Karpas-422 (cell line): ENCODE results near the gene KCNJ14. TPM values are rescaled to one million over a fixed set of nuclear protein-coding genes. Genes with fewer than 3 reads are reported as not detected.

Experiments used
- DNase-seq: peaks from one replicate; pipeline ENCODE4 v3.0.0-alpha.2; 2015
- H2AFZ ChIP-seq: fragments of 200-600 bp; sonication (generic); 2 replicates; pipeline ENCODE4 v1.6.1; 2014; ENCODE audit warnings: antibody characterized with exemption, low read length, mixed read lengths
- H3K27ac ChIP-seq: fragments of 200-600 bp; sonication (generic); 2 replicates; pipeline ENCODE4 v1.5.1; 2014; ENCODE audit warnings: mild to moderate bottlenecking, low read length, moderate library complexity
- H3K27me3 ChIP-seq: fragments of 200-600 bp; sonication (generic); 2 replicates; pipeline ENCODE4 v1.6.1; 2014; ENCODE audit warnings: low read length, mixed read lengths
- H3K36me3 ChIP-seq: fragments of 200-600 bp; sonication (generic); 2 replicates; pipeline ENCODE4 v1.6.1; 2014; ENCODE audit warnings: low read length, mixed read lengths; ENCODE audit not compliant: insufficient read depth
- H3K4me1 ChIP-seq: fragments of 200-600 bp; sonication (generic); 2 replicates; pipeline ENCODE4 v1.6.1; 2014; ENCODE audit warnings: mild to moderate bottlenecking, low read length, mixed read lengths
- H3K4me2 ChIP-seq: fragments of 200-600 bp; sonication (generic); 2 replicates; pipeline ENCODE4 v1.6.1; 2014; ENCODE audit warnings: low read length, low read depth, mild to moderate bottlenecking; ENCODE audit not compliant: poor library complexity, severe bottlenecking
- H3K4me3 ChIP-seq: fragments of 200-600 bp; sonication (generic); 2 replicates; pipeline ENCODE4 v1.5.1; 2014; ENCODE audit warnings: mild to moderate bottlenecking, antibody characterized with exemption, low read length, mixed read lengths
- H3K79me2 ChIP-seq: fragments of 200-600 bp; sonication (generic); 2 replicates; pipeline ENCODE4 v1.6.1; 2014; ENCODE audit warnings: mild to moderate bottlenecking, low read length, mixed read lengths
- H3K9ac ChIP-seq: fragments of 200-600 bp; sonication (generic); 2 replicates; pipeline ENCODE4 v1.6.0; 2014; ENCODE audit warnings: low read length
- H3K9me2 ChIP-seq: fragments of 200-600 bp; sonication (generic), shearing (Covaris generic); replicated peaks from 2 replicates; pipeline ENCODE4 v1.6.0; 2014; ENCODE audit warnings: mild to moderate bottlenecking, low read length, moderate library complexity; ENCODE audit not compliant: insufficient read depth
- H3K9me3 ChIP-seq: fragments of 300-700, 200-600 bp; sonication (generic); 2 replicates; pipeline ENCODE4 v1.6.1; 2014; ENCODE audit warnings: low read length, mixed read lengths
- H4K20me1 ChIP-seq: fragments of 200-600 bp; sonication (generic); 2 replicates; pipeline ENCODE4 v1.6.1; 2014; ENCODE audit warnings: mild to moderate bottlenecking, antibody characterized with exemption, low read length, low read depth; ENCODE audit not compliant: insufficient read depth
- total RNA-seq: library from RNA; depleted of rRNA; stranded (reverse); fragments of >200 nt; shearing (Covaris generic); gene quantifications from 2 replicates; pipeline ENCODE4 v1.2.3, GENCODE V29; 2014; ENCODE audit warnings: low replicate concordance; rRNA removed

KCNJ14 gene
- total RNA-seq, 1 experiment from 2014 or later: 1.1 TPM

- Histone ChIP-seq H3K79me2 (no peaks in the 10 kb centered on the region), H3K36me3 (no peaks in the 10 kb centered on the region), H3K27ac (0 out of 2 replicates have a peak overlapping the region, but pooled peaks have one; percentile 32), H3K4me1 (peaks cover 26% of the 10 kb centered on the region), H2AFZ (peak overlapping the region; percentile 98), H3K9me2 (no peaks in the 10 kb centered on the region), H3K27me3 (no peaks in the 10 kb centered on the region), H3K9ac (peak overlapping the region; percentile 85), H3K9me3 (no peaks in the 10 kb centered on the region), H3K4me3 (peak overlapping the region; percentile 78), H4K20me1 (no peaks in the 10 kb centered on the region), H3K4me2 (peak overlapping the region; percentile 94)
- peak; percentile 92 for DNase-seq
These were observed 58.1 kb downstream of the KCNJ14 start for GRCh38 chr19:48513289-48514122.

- Histone ChIP-seq H3K36me3 (no peaks in the 10 kb centered on the region), H3K9me3 (no peaks in the 10 kb centered on the region), H3K9ac (peak overlapping the region; percentile 85), H3K27ac (no peak overlapping the region), H3K9me2 (no peaks in the 10 kb centered on the region), H4K20me1 (no peaks in the 10 kb centered on the region), H3K4me1 (peaks cover 26% of the 10 kb centered on the region), H3K27me3 (no peaks in the 10 kb centered on the region), H2AFZ (peak overlapping the region; percentile 98), H3K79me2 (no peaks in the 10 kb centered on the region), H3K4me2 (peak overlapping the region; percentile 94), H3K4me3 (peak overlapping the region; percentile 78; the same call in 1 of the 2 replicates)
- no peak for DNase-seq
These were observed 58.7 kb downstream of the KCNJ14 start for GRCh38 chr19:48514123-48514458.

GRCh38 chr19:48516536-48516935, 61.2 kb downstream of the KCNJ14 start:
- no peak for DNase-seq
- H2AFZ ChIP-seq: no peak overlapping the region

More at GRCh38 chr19:48516536-48516935, 61.2 kb downstream of the KCNJ14 start:
- Histone ChIP-seq H3K9me3 (no peaks in the 10 kb centered on the region), H3K9ac (no peak overlapping the region), H3K4me1 (peaks cover 26% of the 10 kb centered on the region), H3K27me3 (no peaks in the 10 kb centered on the region), H3K36me3 (no peaks in the 10 kb centered on the region), H3K9me2 (no peaks in the 10 kb centered on the region), H4K20me1 (no peaks in the 10 kb centered on the region), H3K4me3 (no peak overlapping the region), H3K79me2 (no peaks in the 10 kb centered on the region), H3K4me2 (no peak overlapping the region), H3K27ac (no peak overlapping the region)

Other genes with a start within 250 kb of the KCNJ14 start
- 72.3 and 137 TPM in 2 replicates for gene CARD8, start 199.7 kb upstream of the KCNJ14 start, total RNA-seq
- not detected in 2 replicates for gene ZNF114, start 185.5 kb upstream of the KCNJ14 start, total RNA-seq
- gene EMP3, start 130.0 kb upstream of the KCNJ14 start, total RNA-seq: 64.7 and 77.3 TPM in 2 replicates
- 7.8 and 10.4 TPM in 2 replicates for gene TMEM143, start 91.6 kb upstream of the KCNJ14 start, total RNA-seq
- not detected in 2 replicates for gene SYNGR4, start 91.2 kb upstream of the KCNJ14 start, total RNA-seq
- gene KDELR1, start 64.0 kb upstream of the KCNJ14 start, total RNA-seq: 39.5 and 53.7 TPM in 2 replicates
- gene GRIN2D, start 61.9 kb upstream of the KCNJ14 start, total RNA-seq: not detected in 2 replicates
- gene GRWD1, start 9.6 kb upstream of the KCNJ14 start, total RNA-seq: 15.9 and 22.2 TPM in 2 replicates
- 32.5 and 60.4 TPM in 2 replicates for gene CYTH2, start 13.8 kb downstream of the KCNJ14 start, total RNA-seq
- gene LMTK3, start 56.3 kb downstream of the KCNJ14 start, total RNA-seq: 0.54 TPM in 1 of 2 replicates, not detected in the other
- not detected in 2 replicates for gene SULT2B1, start 96.6 kb downstream of the KCNJ14 start, total RNA-seq
- not detected in 2 replicates for gene SPACA4, start 151.2 kb downstream of the KCNJ14 start, total RNA-seq
- 1.0 and 1.2 TPM in 2 replicates for gene FAM83E, start 159.5 kb downstream of the KCNJ14 start, total RNA-seq
- gene RPL18, start 163.6 kb downstream of the KCNJ14 start, total RNA-seq: 3,031 and 4,148 TPM in 2 replicates
- 23.0 and 30.6 TPM in 2 replicates for gene SPHK2, start 163.9 kb downstream of the KCNJ14 start, total RNA-seq
- 8.5 and 16.4 TPM in 2 replicates for gene DBP, start 181.8 kb downstream of the KCNJ14 start, total RNA-seq
- gene CA11, start 190.6 kb downstream of the KCNJ14 start, total RNA-seq: not detected in 2 replicates
- gene NTN5, start 217.4 kb downstream of the KCNJ14 start, total RNA-seq: 0.83 TPM in 1 of 2 replicates, not detected in the other
- gene FUT2, start 240.4 kb downstream of the KCNJ14 start, total RNA-seq: not detected in 2 replicates